GM18858 (cell line): ENCODE data around the gene EVI2B.
"Not testable (repeated sequence)": the region's sequence is repeated elsewhere in the genome, so short reads cannot be mapped to it uniquely, and the experiment has no call there.

Experiments
- ATAC-seq: cut with Tn5 transposase; IDR thresholded peaks from one replicate; pipeline ENCODE4 v1.9.1; 2021; ENCODE audit not compliant: unreplicated experiment

EVI2B gene

GRCh38 chr17:31311526-31311925 is 2.3 kb downstream of the EVI2B start:
- ATAC-seq: no peak

- no peak for ATAC-seq
These were observed 3.0 kb downstream of the EVI2B start for GRCh38 chr17:31310886-31311285.

GRCh38 chr17:31310260-31310659 is 3.6 kb downstream of the EVI2B start:
- ATAC-seq: no peak

GRCh38 chr17:31309556-31309955 is 4.3 kb downstream of the EVI2B start:
- ATAC-seq: no peak

GRCh38 chr17:31308372-31309334 is 5.2 kb downstream of the EVI2B start:
- ATAC-seq: no peak

- ATAC-seq: no peak
These were observed 6.2 kb downstream of the EVI2B start for GRCh38 chr17:31307640-31308039.

GRCh38 chr17:31299624-31300023 is 14.2 kb downstream of the EVI2B start:
- no peak for ATAC-seq

- ATAC-seq: no peak
These were observed 16.8 kb downstream of the EVI2B start, which contains the start of gene OMG for GRCh38 chr17:31297090-31297489. OMG (minus strand) TSS chr17:31297239; CDS start chr17:31296331, 908 bp downstream.

GRCh38 chr17:31296142-31296541 is 17.7 kb downstream of the EVI2B start:
- ATAC-seq: no peak

- no peak for ATAC-seq
These were observed 18.4 kb downstream of the EVI2B start for GRCh38 chr17:31295489-31295871.

- no peak for ATAC-seq
These were observed 18.9 kb downstream of the EVI2B start for GRCh38 chr17:31294820-31295488.

- ATAC-seq: no peak
These were observed 19.6 kb downstream of the EVI2B start for GRCh38 chr17:31294231-31294630.

- no peak for ATAC-seq
These were observed 20.3 kb downstream of the EVI2B start for GRCh38 chr17:31293581-31293980.

GRCh38 chr17:31291820-31292219 is 22.0 kb downstream of the EVI2B start:
- ATAC-seq: no peak

GRCh38 chr17:31289790-31290189 is 24.1 kb downstream of the EVI2B start:
- ATAC-seq: no peak

GRCh38 chr17:31287932-31288331 is 25.9 kb downstream of the EVI2B start:
- ATAC-seq: not testable (repeated sequence)

GRCh38 chr17:31286587-31286986 is 27.3 kb downstream of the EVI2B start:
- no peak for ATAC-seq

- ATAC-seq: no peak
These were observed 30.0 kb downstream of the EVI2B start for GRCh38 chr17:31283841-31284240.

GRCh38 chr17:31281061-31281460 is 32.8 kb downstream of the EVI2B start:
- no peak for ATAC-seq

- no peak for ATAC-seq
These were observed 34.5 kb downstream of the EVI2B start for GRCh38 chr17:31279401-31279800.

- no peak for ATAC-seq
These were observed 38.7 kb downstream of the EVI2B start for GRCh38 chr17:31275116-31275515.

GRCh38 chr17:31274252-31274651 is 39.6 kb downstream of the EVI2B start:
- ATAC-seq: no peak
